ENCODE data around the gene RAB3GAP1.
"Not testable (repeated sequence)": the region's sequence is repeated elsewhere in the genome, so short reads cannot be mapped to it uniquely, and the experiment has no call there.

RAB3GAP1 gene

DNA sequence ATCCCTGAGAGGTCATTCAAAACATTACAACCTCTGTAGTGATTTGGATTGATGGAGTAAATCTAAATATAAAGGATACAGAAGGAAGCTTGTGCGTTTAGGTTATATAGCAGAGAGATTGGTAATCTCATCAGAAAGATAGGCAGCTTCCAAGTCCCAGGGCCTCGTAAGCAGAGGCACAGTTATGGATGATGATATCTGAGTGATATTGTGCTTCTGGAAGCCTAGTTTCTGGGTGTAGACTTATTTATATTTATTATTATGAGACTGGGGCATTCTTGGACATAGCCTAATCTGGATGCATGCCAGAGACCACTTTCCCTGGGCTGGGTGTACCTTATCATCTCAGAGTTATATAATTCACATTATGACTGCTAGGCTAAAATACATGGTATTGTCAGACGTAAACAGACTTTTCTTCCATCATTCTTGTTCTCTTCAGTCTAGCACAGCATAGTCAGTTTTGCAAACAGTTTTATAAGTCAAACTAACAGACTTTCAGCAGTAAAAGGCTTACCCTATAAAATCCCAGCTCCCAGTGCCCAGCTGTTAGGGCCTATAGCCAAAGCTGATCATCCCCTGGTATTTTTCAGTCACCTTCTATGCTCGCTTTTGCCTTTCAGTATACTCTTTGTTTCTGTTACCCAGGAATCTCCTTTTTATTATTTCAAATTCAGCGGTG, 47.9 kb downstream of the RAB3GAP1 start:
- FAIRE-seq, result no peak
- DNase-seq (ENCODE audit: insufficient read length, low spot score), result no peak

- FAIRE-seq (no peak), DNase-seq (ENCODE audit: insufficient read length, low spot score) (no peak)
Measured at GRCh38 chr2:135103843-135104242, 51.8 kb downstream of the RAB3GAP1 start.

DNA sequence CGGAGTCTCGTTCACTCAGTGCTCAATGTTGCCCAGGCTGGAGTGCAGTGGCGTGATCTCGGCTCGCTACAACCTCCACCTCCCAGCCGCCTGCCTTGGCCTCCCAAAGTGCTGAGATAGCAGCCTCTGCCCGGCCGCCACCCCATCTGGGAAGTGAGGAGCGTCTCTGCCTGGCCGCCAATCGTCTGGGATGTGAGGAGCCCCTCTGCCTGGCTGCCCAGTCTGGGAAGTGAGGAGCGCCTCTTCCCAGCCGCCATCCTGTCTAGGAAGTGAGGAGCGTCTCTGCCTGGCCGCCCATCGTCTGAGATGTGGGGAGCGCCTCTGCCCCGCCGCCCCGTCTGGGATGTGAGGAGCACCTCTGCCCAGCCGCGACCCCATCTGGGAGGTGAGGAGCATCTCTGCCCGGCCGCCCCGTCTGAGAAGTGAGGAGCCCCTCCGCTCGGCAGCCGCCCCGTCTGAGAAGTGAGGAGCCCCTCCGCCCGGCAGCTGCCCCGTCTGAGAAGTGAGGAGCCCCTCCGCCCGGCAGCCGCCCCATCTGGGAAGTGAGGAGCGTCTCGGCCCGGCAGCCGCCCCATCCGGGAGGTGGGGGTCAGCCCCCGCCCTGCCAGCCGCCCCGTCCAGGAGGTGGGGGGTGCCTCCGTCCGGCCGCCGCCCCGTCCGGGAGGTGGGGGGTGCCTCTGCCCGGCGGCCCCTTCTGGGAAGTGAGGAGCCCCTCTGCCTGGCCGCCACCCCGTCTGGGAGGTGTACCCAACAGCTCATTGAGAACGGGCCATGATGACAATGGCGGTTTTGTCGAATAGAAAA, 53.6 kb downstream of the RAB3GAP1 start:
- not testable (repeated sequence) for FAIRE-seq; DNase-seq (ENCODE audit: insufficient read length, low spot score)

GRCh38 chr2:135113322-135113721, 61.2 kb downstream of the RAB3GAP1 start:
- DNase-seq (ENCODE audit: insufficient read length, low spot score), result no peak
- no peak for FAIRE-seq

DNA sequence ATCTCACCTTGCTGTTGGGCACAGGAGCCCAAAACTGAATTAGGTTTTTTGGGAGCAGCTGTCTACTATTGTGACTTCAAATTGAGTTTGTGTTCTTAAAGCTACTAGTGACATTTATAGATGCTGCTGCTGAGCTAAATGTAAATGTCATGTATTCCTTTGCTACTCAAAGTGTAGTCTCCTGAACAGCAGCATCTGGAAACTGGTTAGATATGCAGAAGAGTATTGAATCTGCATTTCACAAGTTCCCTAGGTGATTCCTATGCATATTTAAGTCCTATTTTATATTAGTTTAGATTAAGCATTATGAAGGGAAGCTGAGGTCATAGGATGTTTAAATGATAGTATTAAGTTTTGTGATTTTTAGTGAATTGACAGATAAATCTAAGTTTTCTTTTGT, 67.5 kb downstream of the RAB3GAP1 start:
- FAIRE-seq (no peak), DNase-seq (ENCODE audit: insufficient read length, low spot score) (no peak)

GRCh38 chr2:135121016-135121657, 69.0 kb downstream of the RAB3GAP1 start:
- no peak for DNase-seq (ENCODE audit: insufficient read length, low spot score)
- FAIRE-seq, result no peak

- not testable (repeated sequence) for FAIRE-seq
Measured at GRCh38 chr2:135121658-135122039, 69.6 kb downstream of the RAB3GAP1 start.

GRCh38 chr2:135124924-135125886, 73.1 kb downstream of the RAB3GAP1 start:
- FAIRE-seq (no peak), DNase-seq (ENCODE audit: insufficient read length, low spot score) (no peak)

More at GRCh38 chr2:135121658-135122039, 69.6 kb downstream of the RAB3GAP1 start:
- DNase-seq (ENCODE audit: insufficient read length, low spot score), result not testable (repeated sequence)

- FAIRE-seq (no peak), DNase-seq (ENCODE audit: insufficient read length, low spot score) (no peak)
Measured at GRCh38 chr2:135125940-135126339, 73.8 kb downstream of the RAB3GAP1 start.

DNA sequence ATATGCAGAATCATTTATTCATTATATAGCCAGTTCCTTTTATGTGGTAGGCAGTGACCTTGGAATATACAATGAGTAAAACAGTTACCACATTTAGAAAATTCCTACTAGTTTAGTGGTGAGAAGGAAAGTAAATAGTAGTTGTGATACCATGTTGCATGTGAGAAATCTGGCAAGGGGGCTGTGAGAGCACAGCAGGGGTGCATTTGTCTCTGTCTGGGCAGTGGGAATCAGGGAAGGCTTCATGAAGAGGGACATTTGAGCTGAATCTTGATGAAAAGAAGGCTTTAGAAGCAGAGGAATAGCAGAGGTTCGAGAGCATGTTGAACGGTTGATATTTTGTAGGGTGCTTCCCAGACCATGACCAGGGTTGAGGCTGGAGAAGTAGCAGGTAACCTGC, 78.7 kb downstream of the RAB3GAP1 start:
- FAIRE-seq, result no peak
- no peak for DNase-seq (ENCODE audit: insufficient read length, low spot score)

DNA sequence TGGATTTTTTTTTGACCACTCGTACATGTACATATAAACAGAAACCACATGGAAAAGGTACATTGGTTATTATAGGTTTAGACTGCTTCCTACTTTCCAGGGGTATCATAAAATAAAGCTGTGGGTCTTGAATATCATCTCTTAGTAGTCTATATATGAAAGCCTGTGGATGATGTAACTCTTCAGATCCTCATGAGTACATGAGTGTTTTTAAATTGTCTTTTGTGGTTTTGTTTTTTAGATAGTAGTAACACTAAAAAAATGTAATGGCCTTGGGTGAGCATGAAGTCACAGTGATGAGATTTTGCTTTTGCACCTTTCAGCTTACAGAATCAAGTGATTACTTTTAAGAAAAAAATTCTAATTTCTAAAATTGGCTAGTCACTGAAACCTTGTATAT, 80.2 kb downstream of the RAB3GAP1 start:
- DNase-seq (ENCODE audit: insufficient read length, low spot score), result no peak
- FAIRE-seq, result no peak

DNA sequence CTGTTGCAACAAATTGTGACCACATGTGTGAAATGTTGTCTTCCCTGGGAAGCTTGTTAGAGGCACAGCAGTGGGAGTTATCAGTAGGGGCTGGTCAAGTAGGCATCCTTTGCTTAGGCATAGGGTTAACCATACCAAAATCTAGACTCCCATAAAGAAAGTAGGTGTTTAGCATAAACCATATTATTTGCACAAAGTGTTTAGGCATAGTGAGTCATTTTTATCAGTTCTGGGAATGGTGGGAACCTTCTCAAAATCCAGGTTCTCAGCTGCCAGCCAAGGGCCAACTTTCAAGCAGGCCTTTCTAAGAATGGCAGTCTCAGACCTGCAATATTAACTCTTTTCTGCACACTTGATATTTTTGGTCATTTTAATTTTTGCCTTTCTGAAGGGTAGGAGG, 88.5 kb downstream of the RAB3GAP1 start:
- FAIRE-seq (no peak), DNase-seq (ENCODE audit: insufficient read length, low spot score) (no peak)

DNA sequence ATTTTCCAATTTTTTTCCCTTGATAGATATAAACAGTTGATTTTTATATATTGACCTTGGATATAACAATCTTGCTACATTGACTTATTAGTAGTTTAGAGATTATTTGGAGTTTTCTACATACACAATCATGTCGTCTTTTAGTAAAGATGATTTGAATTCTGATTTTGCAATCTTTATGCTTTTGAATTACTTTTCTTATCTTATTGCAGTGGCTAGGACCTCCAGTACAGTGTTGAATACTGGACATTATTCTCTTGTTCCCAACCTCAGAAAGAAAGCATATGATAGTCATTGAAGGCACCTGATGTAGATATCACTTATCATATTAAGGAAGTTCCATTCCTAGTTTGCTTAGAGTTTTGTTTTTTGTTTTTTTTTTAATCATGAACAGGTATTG, 90.2 kb downstream of the RAB3GAP1 start:
- FAIRE-seq, result no peak
- no peak for DNase-seq (ENCODE audit: insufficient read length, low spot score)

GRCh38 chr2:135144343-135144742, 92.3 kb downstream of the RAB3GAP1 start:
- FAIRE-seq, result no peak
- DNase-seq (ENCODE audit: insufficient read length, low spot score), result no peak

DNA sequence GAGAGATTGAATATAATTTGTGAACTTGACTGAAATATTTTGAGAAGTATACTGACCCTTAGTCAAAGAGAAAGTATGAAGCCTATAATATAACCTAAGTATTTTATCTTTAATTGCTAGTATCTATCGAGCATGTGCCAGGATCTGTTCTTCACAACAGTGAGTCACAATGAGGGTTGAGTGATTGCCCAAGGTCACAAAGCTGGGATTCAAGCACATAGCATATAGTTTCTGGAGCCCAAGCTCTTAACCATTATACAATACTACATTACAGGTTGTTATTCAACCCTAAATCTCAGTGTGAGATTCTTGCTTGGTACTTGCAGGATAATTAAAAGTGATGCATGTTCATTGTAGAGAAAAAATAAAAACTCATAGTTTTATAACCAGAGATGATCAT, 97.2 kb downstream of the RAB3GAP1 start:
- DNase-seq (ENCODE audit: insufficient read length, low spot score) (no peak), FAIRE-seq (no peak)

DNA sequence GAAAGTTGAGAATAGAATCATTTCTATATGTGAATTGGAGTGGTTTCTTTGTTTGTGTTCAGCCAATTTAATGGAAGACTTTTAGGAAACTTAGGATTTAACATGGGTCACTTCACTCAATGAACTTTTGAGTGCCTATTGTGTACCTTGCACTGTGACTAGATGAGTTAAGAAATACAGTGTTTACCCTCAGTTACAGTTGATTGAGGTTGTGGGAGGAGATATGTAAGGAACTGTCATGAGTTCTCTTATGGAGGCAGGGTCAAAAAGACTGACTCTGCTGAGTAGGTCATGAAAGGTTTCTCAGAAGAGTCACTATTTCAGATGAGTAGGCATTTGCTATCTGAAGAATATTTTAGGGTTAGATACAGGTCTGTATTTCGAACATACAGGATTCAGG, 98.6 kb downstream of the RAB3GAP1 start:
- no peak for DNase-seq (ENCODE audit: insufficient read length, low spot score)
- FAIRE-seq, result no peak

DNA sequence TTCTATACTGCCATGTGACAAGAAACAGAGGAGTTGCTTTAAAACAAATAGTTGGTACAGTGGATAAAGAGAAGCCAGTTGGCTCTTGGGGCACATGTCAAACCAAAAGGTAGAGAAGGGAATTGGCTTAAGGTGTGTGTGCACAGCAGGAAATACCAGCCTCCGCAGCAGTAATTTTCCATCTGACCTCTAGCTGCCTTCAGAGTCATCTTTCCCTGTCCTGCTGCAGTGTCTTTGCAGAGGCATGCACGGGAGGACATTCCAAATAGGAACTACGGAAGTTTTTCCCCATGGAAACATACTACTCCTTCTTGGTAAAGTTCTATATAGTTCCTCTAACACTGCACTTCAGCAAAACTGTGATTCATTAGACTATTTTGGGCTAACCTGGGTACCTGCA, 99.5 kb downstream of the RAB3GAP1 start:
- DNase-seq (ENCODE audit: insufficient read length, low spot score) (no peak), FAIRE-seq (no peak)

DNA sequence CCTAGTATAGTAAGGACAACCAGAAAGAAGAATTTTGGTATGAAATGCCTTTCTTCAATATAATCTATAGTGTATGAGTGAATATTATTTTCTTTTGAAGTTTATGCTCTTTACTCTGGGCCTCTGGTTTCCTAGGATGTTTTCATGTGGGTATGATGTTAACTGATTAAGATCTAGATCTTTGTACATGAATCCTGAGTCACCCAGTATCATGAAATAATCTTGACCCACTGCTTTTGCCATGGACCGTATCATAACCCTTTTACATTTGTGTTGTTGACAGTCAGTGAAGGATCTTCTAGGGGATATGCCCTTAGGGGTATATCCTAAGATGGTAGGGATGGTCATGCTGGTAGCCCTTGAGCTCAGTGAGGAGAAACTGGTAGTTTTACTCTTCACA, 100.3 kb downstream of the RAB3GAP1 start:
- no peak for DNase-seq (ENCODE audit: insufficient read length, low spot score)
- no peak for FAIRE-seq

DNA sequence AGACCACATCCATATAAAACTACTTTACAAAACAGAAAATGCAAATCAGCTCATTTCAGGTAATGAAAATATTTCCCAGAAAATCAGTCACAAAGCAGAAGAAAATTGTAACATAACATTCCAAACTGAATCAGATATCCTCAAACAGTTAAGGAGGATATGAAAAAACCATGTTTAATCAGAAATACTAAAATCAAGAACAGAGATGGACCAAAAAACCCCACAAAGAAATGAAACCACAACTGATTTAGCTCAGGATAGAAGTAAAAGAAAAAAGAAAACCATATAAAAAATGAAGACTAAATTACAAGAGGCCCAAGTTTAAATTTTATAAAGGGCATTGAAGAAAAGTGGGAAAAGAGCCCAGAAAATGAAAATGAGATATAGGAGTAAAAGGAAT, 102.9 kb downstream of the RAB3GAP1 start:
- FAIRE-seq, result no peak

DNA sequence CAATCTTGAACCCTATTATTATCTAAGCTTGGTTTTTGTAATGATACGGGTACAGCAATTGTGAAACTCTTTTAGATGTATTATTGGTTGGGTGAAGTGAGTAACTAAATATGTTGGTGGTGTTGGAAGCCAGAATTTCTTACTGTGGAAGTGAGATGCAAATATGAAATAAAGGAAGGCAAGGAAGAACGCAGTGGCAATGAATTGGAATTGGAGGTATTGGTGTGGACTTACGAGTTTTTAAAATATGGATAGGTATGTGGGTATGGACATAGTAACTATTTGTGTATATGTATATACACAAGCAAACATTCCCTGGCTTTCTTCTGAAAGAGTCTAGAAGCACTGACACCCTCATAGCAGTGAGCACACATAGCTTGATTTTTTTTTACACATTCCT, 105.8 kb downstream of the RAB3GAP1 start:
- DNase-seq (ENCODE audit: insufficient read length, low spot score) (no peak), FAIRE-seq (no peak)

More for the DNA sequence above, 102.9 kb downstream of the RAB3GAP1 start:
- DNase-seq (ENCODE audit: insufficient read length, low spot score), result no peak

DNA sequence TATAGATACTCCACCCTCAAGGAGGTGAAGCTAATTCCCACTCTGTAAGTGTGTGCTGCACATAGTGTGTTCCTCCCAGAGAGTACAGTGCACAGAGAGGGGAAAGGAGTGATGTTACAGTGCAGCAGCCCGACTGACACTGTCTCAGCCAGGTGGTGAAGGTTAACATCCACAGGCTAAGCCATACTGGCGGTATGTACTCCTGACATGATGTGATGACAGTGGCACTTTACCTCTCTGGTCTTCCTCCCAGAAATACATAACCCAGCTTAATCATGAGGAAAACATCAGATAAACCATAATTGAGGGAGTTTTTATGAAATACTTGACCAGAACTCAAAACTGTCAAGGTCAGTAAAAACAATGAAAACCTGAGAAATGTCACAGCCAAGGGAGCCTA, 107.1 kb downstream of the RAB3GAP1 start:
- no peak for FAIRE-seq

More for the DNA sequence above, 107.1 kb downstream of the RAB3GAP1 start:
- DNase-seq (ENCODE audit: insufficient read length, low spot score), result no peak
